IMR-90 (cell line): ENCODE measurements around the gene RPA3. TPM values are rescaled to one million over a fixed set of nuclear protein-coding genes. Genes with fewer than 3 reads are reported as not detected.
"Not testable (repeated sequence)": the region's sequence is repeated elsewhere in the genome, so short reads cannot be mapped to it uniquely, and the experiment has no call there.

Experiments used
- ATAC-seq: fragments of 200-7000 bp; cut with Tn5 transposase; 2 replicates; pipeline ENCODE4 v1.9.1; 2020; ENCODE audit warnings: low read depth, mild to moderate bottlenecking, moderate library complexity
- BruUV-seq: library from RNA; stranded (reverse); fragments of 400-500 nt; replicated peaks from 2 replicates; lab custom pipeline; 2021; lab: Mats Ljungman, UMichigan
- CTCF ChIA-PET: fragments of 300-600 bp; formaldehyde crosslinking; extraction: SDS; loops from one replicate; lab custom pipeline; 2021; ENCODE audit warnings: antibody characterized with exemption; lab: Yijun Ruan, JAX
- POLR2A ChIA-PET: fragments of 300-600 bp; sonication (Branson Sonifier 250); formaldehyde crosslinking; loops from one replicate; lab custom pipeline; 2022; ENCODE audit warnings: antibody characterized with exemption; ENCODE audit not compliant: unreplicated experiment; lab: Charles Lee
- DNase-seq: peaks from one replicate; pipeline ENCODE4 v3.0.0; 2013
- H2AFZ ChIP-seq: replicated peaks from 2 replicates; pipeline ENCODE3; 2013; ENCODE audit warnings: low read length, mild to moderate bottlenecking; ENCODE audit not compliant: poor library complexity
- H2AK5ac ChIP-seq: 2 replicates; pipeline ENCODE4 v1.6.1; 2013; ENCODE audit warnings: low read depth, low read length, inconsistent platforms
- H2AK9ac ChIP-seq: replicated peaks from 2 replicates; pipeline ENCODE3; 2013; ENCODE audit warnings: mild to moderate bottlenecking, low read depth, low read length, moderate library complexity; ENCODE audit not compliant: poor library complexity
- H2BK120ac ChIP-seq: 2 replicates; pipeline ENCODE4 v1.6.1; 2013; ENCODE audit warnings: low read depth, low read length, inconsistent platforms
- H2BK15ac ChIP-seq: 3 replicates; pipeline ENCODE4 v1.6.1; 2013; ENCODE audit warnings: low read depth, low read length, inconsistent platforms
- H2BK20ac ChIP-seq: 2 replicates; pipeline ENCODE4 v1.6.1; 2013; ENCODE audit warnings: low read depth, mild to moderate bottlenecking, inconsistent platforms, low read length, moderate library complexity
- H2BK5ac ChIP-seq: 2 replicates; pipeline ENCODE4 v1.6.1; 2013; ENCODE audit warnings: mild to moderate bottlenecking, low read depth, low read length, inconsistent platforms; ENCODE audit not compliant: poor library complexity, severe bottlenecking
- H3K14ac ChIP-seq: replicated peaks from 2 replicates; pipeline ENCODE4 v1.6.1; 2013; ENCODE audit warnings: low read depth, low read length, inconsistent platforms
- H3K18ac ChIP-seq: 2 replicates; pipeline ENCODE4 v1.6.1; 2013; ENCODE audit warnings: low read depth, low read length, control low read depth
- H3K23ac ChIP-seq: 2 replicates; pipeline ENCODE4 v1.6.1; 2013; ENCODE audit warnings: low read depth, low read length, inconsistent platforms
- H3K27ac ChIP-seq: 2 replicates; pipeline ENCODE4 v1.5.1; 2013; ENCODE audit warnings: mild to moderate bottlenecking, control low read depth, low read length; ENCODE audit not compliant: insufficient read depth
- H3K27me3 ChIP-seq: 2 replicates; pipeline ENCODE4 v1.6.1; 2013; ENCODE audit warnings: low read length; ENCODE audit not compliant: control insufficient read depth, insufficient read depth
- H3K36me3 ChIP-seq: 2 replicates; pipeline ENCODE4 v1.6.1; 2013; ENCODE audit warnings: low read length, mixed read lengths; ENCODE audit not compliant: control insufficient read depth, insufficient read depth
- H3K4ac ChIP-seq: 2 replicates; pipeline ENCODE4 v1.6.1; 2013; ENCODE audit warnings: low read depth, low read length, inconsistent platforms
- H3K4me1 ChIP-seq: 2 replicates; pipeline ENCODE4 v1.6.1; 2013; ENCODE audit warnings: low read length, mixed read lengths; ENCODE audit not compliant: control insufficient read depth, insufficient read depth
- H3K4me2 ChIP-seq: 2 replicates; pipeline ENCODE4 v1.6.1; 2013; ENCODE audit warnings: low read depth, mild to moderate bottlenecking, control low read depth, low read length, moderate library complexity
- H3K4me3 ChIP-seq: 2 replicates; pipeline ENCODE4 v1.5.1; 2013; ENCODE audit warnings: low read depth, mild to moderate bottlenecking, control low read depth, low read length, moderate library complexity; ENCODE audit not compliant: insufficient read depth
- H3K56ac ChIP-seq: 2 replicates; pipeline ENCODE4 v1.6.1; 2013; ENCODE audit warnings: low read length, inconsistent platforms; ENCODE audit not compliant: insufficient read depth; ENCODE audit errors: extremely low read depth
- H3K79me1 ChIP-seq, 2 experiments: 2 replicates each; pipeline ENCODE4 v1.6.1; 2013; ENCODE audit warnings: low read length in 2 of 2, inconsistent platforms in 1 of 2, low read depth in 1 of 2
- H3K9ac ChIP-seq: 2 replicates; pipeline ENCODE4 v1.6.1; 2013; ENCODE audit warnings: low read depth, low read length, control low read depth
- H3K9me1 ChIP-seq: 2 replicates; pipeline ENCODE4 v1.6.1; 2013; ENCODE audit warnings: low read length, inconsistent platforms; ENCODE audit not compliant: insufficient read depth
- H3K9me3 ChIP-seq: 2 replicates; pipeline ENCODE4 v1.6.1; 2013; ENCODE audit warnings: low read length; ENCODE audit not compliant: control insufficient read depth, insufficient read depth
- H4K20me1 ChIP-seq: 2 replicates; pipeline ENCODE4 v1.6.1; 2013; ENCODE audit warnings: low read length, inconsistent platforms; ENCODE audit not compliant: insufficient read depth
- H4K5ac ChIP-seq: 2 replicates; pipeline ENCODE4 v1.6.1; 2013; ENCODE audit warnings: mild to moderate bottlenecking, low read depth, low read length, control low read depth
- H4K8ac ChIP-seq, 2 experiments: 2 replicates each; pipeline ENCODE4 v1.6.1; 2013; ENCODE audit warnings: low read depth in 2 of 2, low read length in 2 of 2, control low read depth in 1 of 2, inconsistent platforms in 1 of 2
- H4K91ac ChIP-seq: 2 replicates; pipeline ENCODE4 v1.6.1; 2013; ENCODE audit warnings: low read depth, low read length, inconsistent platforms; ENCODE audit not compliant: insufficient read depth
- WGBS, 2 experiments: methylation state at CpG; one replicate each; pipeline versions ENCODE4 v1.1.5 to v1.1.7; 2013; ENCODE audit warnings: missing lambda C conversion rate in 2 of 2; ENCODE audit not compliant: insufficient read length in 1 of 2; ENCODE audit errors: extremely low coverage in 2 of 2; 5-methylcytosine and 5-hydroxymethylcytosine counted together
- dilution Hi-C: fragments of 300-500 bp; cut with HindIII; formaldehyde crosslinking; loops from one replicate; pipeline ENCODE4 v1.14.3; 2018; ENCODE audit warnings: low sequenced_read_pairs; ENCODE audit not compliant: unreplicated experiment
- in situ Hi-C: fragments of 300-500 bp; cut with MboI; formaldehyde crosslinking; loops from 3 replicates; pipeline ENCODE4 v1.14.3; 2019; ENCODE audit warnings: low sequenced_read_pairs, inconsistent platforms, mixed read lengths
- intact Hi-C: fragments of 100-400 bp; cut with micrococcal nuclease; formaldehyde crosslinking; loops from 2 replicates; pipeline ENCODE4 v1.10.0; 2022
- polyA plus RNA-seq, 3 experiments: library from polyadenylated mRNA; depleted of rRNA; stranded (reverse); fragments of >200 nt; gene quantifications; 2 replicates each; pipeline ENCODE4 v1.2.3, GENCODE V29; 2012; ENCODE audit warnings: low replicate concordance in 1 of 3
- total RNA-seq: library from RNA; depleted of rRNA; stranded (reverse); fragments of >200 nt; gene quantifications from 2 replicates; pipeline ENCODE4 v1.2.3, GENCODE V29; 2012

Gene RPA3
- total and polyA plus RNA-seq, 2 of the 4 experiments (the other 2 are of a cell fraction), result 12.7 to 21.1 TPM

DNA sequence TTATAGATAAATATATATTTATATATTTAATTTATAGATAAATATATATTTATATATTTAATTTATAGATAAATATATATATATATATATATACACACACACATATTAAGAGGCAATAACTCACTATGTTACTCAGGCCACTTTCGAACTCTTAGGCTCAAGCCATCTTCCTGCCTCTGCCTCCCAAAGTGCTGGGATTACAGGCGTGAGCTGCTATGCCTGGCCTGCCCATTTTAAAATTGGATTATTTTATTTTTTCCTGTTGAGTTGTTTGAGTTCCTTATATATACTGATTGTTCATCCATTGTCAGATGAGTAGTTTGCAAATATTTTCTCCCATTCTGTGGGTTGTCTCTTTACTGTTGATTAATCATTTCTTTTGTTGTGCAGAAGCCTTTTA, 38.8 kb downstream of the RPA3 start:
- H3K23ac ChIP-seq, H2AFZ ChIP-seq, H3K14ac ChIP-seq, H3K18ac ChIP-seq, H3K9me1 ChIP-seq, H3K9me3 ChIP-seq, dilution Hi-C loops, H3K4me3 ChIP-seq, H2BK20ac ChIP-seq, H3K27ac ChIP-seq, H2AK9ac ChIP-seq, H3K36me3 ChIP-seq, H4K91ac ChIP-seq, H2BK5ac ChIP-seq, H4K5ac ChIP-seq, H3K4me2 ChIP-seq, DNase-seq, H3K27me3 ChIP-seq, ATAC-seq, BruUV-seq, H3K4ac ChIP-seq, H2BK15ac ChIP-seq, H3K79me1 ChIP-seq, POLR2A ChIA-PET, H2AK5ac ChIP-seq, H3K9ac ChIP-seq, H4K8ac ChIP-seq, H4K20me1 ChIP-seq, H3K56ac ChIP-seq, H3K4me1 ChIP-seq, H2BK120ac ChIP-seq: not testable (repeated sequence)
- WGBS, 2 experiments, result no CpG with 5 or more reads among the region's 2 CpGs
- in situ Hi-C loops (loop anchor here (10.0 kb wide), 1 partner anchor 295 kb away; no protein-coding TSS in a partner anchor), intact Hi-C loops (loop anchor here (5.0 kb wide), 2 partner anchors 293 to 618 kb away; no protein-coding TSS in a partner anchor)
- CTCF ChIA-PET, result interaction anchor here (1.8 kb wide), 1 partner anchor 82 kb away, joined by 12 read pairs; no protein-coding TSS in a partner anchor
